OCI-LY1 (cell line): ENCODE measurements around the gene TFF3.

Experiments
- EZH2 ChIP-seq: fragments of 200-600 bp; sonication (generic), shearing (Covaris generic); IDR thresholded peaks from 2 replicates; pipeline ENCODE4 v1.8.0; 2017; ENCODE audit warnings: borderline replicate concordance, mixed run types, mild to moderate bottlenecking, antibody characterized with exemption, low read length, moderate library complexity, mixed read lengths
- TF ChIP-seq, protein P1 (sequence below): fragments of 200-600 bp; sonication (generic), shearing (Covaris generic); IDR thresholded peaks from 2 replicates; pipeline ENCODE4 v1.5.1; 2017; ENCODE audit warnings: mild to moderate bottlenecking, antibody characterized with exemption, low read length, moderate library complexity, mixed read lengths

DNA sequence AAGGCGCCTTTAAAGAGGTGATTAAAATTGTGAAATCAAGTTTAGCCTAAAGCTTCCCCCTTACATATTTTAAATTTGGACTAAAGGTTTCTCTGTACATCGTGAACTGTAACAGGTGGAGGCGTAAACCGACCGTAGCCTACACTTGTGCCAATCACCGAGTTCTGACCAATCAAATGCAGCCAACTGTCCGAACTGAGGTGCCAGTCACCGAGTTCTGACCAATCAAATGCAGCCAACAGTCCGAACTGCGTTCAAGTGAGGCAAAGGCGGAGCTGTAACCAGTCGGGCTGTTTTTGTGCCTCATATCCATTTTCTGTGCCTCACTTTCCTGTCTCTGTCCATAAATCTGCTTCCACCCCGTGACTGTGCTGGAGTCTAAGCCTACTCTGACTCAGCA, 43.7 kb upstream of the TFF3 start:
- TF ChIP-seq, protein P1, sequence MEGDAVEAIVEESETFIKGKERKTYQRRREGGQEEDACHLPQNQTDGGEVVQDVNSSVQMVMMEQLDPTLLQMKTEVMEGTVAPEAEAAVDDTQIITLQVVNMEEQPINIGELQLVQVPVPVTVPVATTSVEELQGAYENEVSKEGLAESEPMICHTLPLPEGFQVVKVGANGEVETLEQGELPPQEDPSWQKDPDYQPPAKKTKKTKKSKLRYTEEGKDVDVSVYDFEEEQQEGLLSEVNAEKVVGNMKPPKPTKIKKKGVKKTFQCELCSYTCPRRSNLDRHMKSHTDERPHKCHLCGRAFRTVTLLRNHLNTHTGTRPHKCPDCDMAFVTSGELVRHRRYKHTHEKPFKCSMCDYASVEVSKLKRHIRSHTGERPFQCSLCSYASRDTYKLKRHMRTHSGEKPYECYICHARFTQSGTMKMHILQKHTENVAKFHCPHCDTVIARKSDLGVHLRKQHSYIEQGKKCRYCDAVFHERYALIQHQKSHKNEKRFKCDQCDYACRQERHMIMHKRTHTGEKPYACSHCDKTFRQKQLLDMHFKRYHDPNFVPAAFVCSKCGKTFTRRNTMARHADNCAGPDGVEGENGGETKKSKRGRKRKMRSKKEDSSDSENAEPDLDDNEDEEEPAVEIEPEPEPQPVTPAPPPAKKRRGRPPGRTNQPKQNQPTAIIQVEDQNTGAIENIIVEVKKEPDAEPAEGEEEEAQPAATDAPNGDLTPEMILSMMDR: no peak
- TF ChIP-seq EZH2: no peak
